ENCODE results near the gene MAP2K1. TPM values are rescaled to one million over a fixed set of nuclear protein-coding genes. Genes with fewer than 3 reads are reported as not detected.
A peak's percentile ranks its signal among the peaks of the same experiment; 100 is the strongest.
"Not testable (repeated sequence)": the region's sequence is repeated elsewhere in the genome, so short reads cannot be mapped to it uniquely, and the experiment has no call there.

Gene MAP2K1
- total and polyA plus RNA-seq, 2 experiments from 2014 or later = 62.7 to 96.5 TPM

DNA sequence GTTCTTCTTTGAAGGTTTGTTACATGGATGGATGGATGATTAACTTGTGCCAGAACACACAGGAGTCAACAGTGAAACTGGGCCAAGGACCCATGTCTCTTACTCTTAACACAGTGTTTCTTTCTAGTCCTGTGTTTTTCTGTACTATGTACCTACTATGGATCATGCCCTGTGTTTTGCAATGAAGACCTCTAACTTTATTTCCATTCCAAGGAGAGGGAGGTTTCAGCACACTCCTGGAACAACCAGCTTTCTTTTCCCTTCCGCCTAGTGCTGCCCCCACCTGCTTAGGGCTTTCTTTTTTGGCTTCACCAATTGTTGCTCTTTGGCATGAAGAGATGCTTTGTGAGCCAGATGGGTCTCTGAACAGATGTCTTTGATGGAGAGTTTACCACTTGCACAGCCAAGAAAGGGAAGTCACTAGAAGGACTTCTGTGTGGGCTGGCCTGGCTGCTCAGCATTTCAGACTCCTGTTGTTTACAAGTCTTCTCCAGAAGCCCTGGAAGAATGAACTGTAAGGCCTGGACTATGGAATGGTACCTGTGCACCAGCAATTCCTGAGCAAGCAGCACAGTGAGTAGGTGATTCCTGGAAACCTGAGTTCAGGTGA lies 66.4 kb downstream of the MAP2K1 start:
- TF ChIP-seq, protein P1, sequence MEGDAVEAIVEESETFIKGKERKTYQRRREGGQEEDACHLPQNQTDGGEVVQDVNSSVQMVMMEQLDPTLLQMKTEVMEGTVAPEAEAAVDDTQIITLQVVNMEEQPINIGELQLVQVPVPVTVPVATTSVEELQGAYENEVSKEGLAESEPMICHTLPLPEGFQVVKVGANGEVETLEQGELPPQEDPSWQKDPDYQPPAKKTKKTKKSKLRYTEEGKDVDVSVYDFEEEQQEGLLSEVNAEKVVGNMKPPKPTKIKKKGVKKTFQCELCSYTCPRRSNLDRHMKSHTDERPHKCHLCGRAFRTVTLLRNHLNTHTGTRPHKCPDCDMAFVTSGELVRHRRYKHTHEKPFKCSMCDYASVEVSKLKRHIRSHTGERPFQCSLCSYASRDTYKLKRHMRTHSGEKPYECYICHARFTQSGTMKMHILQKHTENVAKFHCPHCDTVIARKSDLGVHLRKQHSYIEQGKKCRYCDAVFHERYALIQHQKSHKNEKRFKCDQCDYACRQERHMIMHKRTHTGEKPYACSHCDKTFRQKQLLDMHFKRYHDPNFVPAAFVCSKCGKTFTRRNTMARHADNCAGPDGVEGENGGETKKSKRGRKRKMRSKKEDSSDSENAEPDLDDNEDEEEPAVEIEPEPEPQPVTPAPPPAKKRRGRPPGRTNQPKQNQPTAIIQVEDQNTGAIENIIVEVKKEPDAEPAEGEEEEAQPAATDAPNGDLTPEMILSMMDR (IDR thresholded peaks at IDR 0.05; ENCODE audit: low read depth, low read length) = no peak
- DNase-seq (ENCODE audit: low read depth in 1 of 2, low spot score in 1 of 2) = no peak
- Histone ChIP-seq H3K9me3 (ENCODE audit: low read depth) (no peaks in the 10 kb centered on the region), H3K27ac (no peak overlapping the region), H3K27me3 (no peaks in the 10 kb centered on the region), H3K36me3 (peaks cover 10% of the 10 kb centered on the region), H3K4me3 (no peak overlapping the region), H3K4me1 (ENCODE audit: low read depth) (peaks cover 2% of the 10 kb centered on the region)

DNA sequence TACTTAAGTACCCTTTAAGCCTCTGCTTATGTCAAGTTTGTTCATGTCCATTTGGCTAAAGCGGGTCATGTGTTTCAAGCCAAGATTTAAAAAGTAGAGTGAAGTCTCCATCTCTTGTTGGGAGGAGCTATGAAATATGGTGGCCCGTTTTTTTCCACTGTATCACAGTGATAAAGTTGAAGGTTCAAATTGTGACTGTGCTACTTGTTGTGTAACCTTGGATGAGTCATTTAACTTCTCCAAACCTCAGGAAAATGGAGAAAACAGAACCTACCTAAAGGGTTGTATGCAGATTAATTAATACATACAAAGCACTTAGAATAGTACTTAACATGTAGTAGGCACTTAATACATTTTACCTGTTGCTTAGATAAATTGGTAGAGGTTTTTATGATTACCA lies 67.4 kb downstream of the MAP2K1 start:
- Histone ChIP-seq H3K27ac (no peak overlapping the region), H3K27me3 (no peaks in the 10 kb centered on the region), H3K4me3 (no peak overlapping the region), H3K36me3 (peaks cover 6% of the 10 kb centered on the region), H3K4me1 (ENCODE audit: low read depth) (peaks cover 4% of the 10 kb centered on the region), H3K9me3 (ENCODE audit: low read depth) (no peaks in the 10 kb centered on the region)
- TF ChIP-seq, protein P1 (IDR thresholded peaks at IDR 0.05; ENCODE audit: low read depth, low read length) = no peak
- DNase-seq (ENCODE audit: low read depth in 1 of 2, low spot score in 1 of 2) = peak in 1 of 2 donors; percentile 33

DNA sequence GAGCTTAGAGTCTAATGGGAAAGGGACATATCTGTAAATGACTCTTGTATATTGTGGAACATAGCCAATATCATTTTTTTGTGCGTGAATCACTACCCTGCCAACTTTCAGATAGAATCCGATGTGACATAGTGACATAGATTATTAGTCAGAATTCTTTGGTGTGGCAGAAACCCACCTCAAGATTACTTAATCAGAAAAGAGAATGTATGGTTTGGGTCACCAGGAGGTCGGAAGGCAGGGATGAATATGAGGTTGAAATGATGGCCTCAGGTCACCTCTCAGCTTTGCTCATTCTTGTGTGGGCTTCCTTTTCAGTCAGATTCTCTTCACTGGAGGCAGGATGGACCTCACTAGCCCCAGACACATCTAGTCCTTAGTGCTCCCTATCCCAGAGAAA lies 69.5 kb downstream of the MAP2K1 start:
- TF ChIP-seq, protein P1 (IDR thresholded peaks at IDR 0.05; ENCODE audit: low read depth, low read length) = no peak
- H3K36me3 ChIP-seq = peaks cover 4% of the 10 kb centered on the region

DNA sequence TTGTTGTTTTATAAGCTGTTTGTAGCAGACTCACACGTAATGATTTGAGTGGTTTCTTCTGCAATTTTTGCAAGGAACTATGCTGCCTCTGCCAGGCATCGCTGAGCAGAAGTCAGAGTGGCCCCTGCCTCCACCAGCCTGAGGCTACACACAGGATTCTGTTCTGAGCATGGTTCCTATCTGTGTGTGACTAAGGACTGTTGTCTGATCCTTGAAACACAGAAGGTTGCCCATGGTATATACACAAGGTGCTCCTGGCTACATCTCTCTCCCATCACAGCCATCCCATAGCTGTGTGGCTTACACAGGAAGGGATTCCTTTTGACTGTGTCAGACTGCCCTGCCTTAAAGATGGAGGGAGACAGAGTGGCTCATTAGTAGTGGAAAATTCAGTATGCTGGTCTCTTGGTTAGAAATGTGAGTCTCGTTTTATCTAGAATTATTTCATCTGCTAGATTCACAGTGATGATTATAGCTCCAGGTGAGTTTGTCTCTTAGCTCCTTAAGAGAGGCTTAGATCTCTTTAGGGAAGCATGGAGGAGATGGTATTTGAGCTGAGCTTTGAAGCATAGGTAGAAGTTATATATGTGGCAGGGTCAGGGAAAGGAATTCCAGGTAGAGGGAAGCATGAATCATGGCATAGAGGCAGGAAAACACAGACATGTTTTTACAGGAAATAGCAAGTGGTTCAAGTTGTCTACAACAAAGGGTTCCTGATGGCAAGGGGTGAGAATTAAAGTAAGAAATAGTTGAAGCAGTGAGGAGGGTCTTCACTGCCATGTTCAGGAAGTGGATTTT lies 73.3 kb downstream of the MAP2K1 start:
- H3K4me1 ChIP-seq (ENCODE audit: low read depth) = peaks cover 4% of the 10 kb centered on the region
- TF ChIP-seq, protein P1 (IDR thresholded peaks at IDR 0.05; ENCODE audit: low read depth, low read length) = no peak
- no peaks in the 10 kb centered on the region for H3K36me3 ChIP-seq
- no peaks in the 10 kb centered on the region for H3K27me3 ChIP-seq
- no peak overlapping the region for H3K27ac ChIP-seq
- no peak overlapping the region for H3K4me3 ChIP-seq
- no peaks in the 10 kb centered on the region for H3K9me3 ChIP-seq (ENCODE audit: low read depth)
- no peak for DNase-seq (ENCODE audit: low read depth in 1 of 2, low spot score in 1 of 2)

More for the DNA sequence above, 69.5 kb downstream of the MAP2K1 start:
- Histone ChIP-seq H3K27ac (no peak overlapping the region), H3K27me3 (no peaks in the 10 kb centered on the region), H3K4me1 (ENCODE audit: low read depth) (peaks cover 4% of the 10 kb centered on the region), H3K4me3 (no peak overlapping the region), H3K9me3 (ENCODE audit: low read depth) (no peaks in the 10 kb centered on the region)
- DNase-seq (ENCODE audit: low read depth in 1 of 2, low spot score in 1 of 2) = no peak

DNA sequence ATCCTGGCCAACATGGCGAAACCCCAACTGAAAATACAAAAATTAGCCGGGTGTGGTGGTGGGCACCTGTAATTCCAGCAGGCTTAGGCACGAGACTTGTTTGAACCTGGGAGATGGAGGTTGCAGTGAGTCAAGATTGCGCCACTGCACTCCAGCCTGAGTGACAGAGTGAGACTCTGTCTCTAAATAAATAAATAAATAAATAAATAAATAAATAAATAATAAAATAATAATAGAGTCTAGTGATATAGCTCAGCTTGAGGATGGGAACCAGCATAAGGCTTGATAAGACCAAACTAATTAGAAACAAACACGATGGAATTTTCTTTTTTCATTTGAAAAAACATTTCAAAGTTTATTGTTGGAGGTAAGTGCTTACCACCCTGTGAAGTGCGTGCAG lies 74.6 kb downstream of the MAP2K1 start:
- H3K27me3 ChIP-seq; H3K4me1 ChIP-seq (ENCODE audit: low read depth); H3K9me3 ChIP-seq (ENCODE audit: low read depth); DNase-seq (ENCODE audit: low read depth in 1 of 2, low spot score in 1 of 2); H3K27ac ChIP-seq; H3K36me3 ChIP-seq; H3K4me3 ChIP-seq: not testable (repeated sequence)

DNA sequence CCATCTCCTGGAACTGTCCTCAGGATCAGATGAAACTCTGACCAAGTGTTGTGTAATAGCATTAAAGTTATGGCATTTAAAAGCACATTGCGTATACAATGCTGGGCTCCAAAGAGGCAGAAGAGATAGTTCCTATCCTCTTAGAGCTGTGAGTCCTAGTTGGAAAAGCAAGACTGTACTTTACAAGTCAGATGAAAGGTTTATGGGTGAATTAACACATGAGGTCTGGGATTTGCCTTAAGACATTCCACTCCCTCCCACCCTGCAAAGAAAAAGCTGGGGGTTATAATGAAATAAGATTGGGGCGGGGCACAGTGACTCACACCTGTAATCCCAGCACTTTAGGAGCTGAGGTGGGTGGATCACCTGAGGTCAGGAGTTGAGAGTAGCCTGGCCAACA lies 75.2 kb downstream of the MAP2K1 start:
- Histone ChIP-seq H3K4me3 (no peak overlapping the region), H3K27me3 (no peaks in the 10 kb centered on the region), H3K36me3 (no peaks in the 10 kb centered on the region), H3K4me1 (ENCODE audit: low read depth) (peaks cover 4% of the 10 kb centered on the region), H3K9me3 (ENCODE audit: low read depth) (no peaks in the 10 kb centered on the region), H3K27ac (peak overlapping the region; percentile 35)
- TF ChIP-seq, protein P1 (IDR thresholded peaks at IDR 0.05; ENCODE audit: low read depth, low read length) = no peak
- no peak for DNase-seq (ENCODE audit: low read depth in 1 of 2, low spot score in 1 of 2)

All from cardiac muscle cell (in vitro differentiated cells and primary cell).